Ascending aorta (tissue), 2 donors: ENCODE measurements around the gene R3HDM1. TPM values are rescaled to one million over a fixed set of nuclear protein-coding genes. Genes with fewer than 3 reads are reported as not detected.
A peak's percentile ranks its signal among the peaks of the same experiment; 100 is the strongest.

Experiments used
- DNase-seq, 2 donors: peaks; one replicate each; pipeline ENCODE4 v3.0.0-alpha.2; 2019; ENCODE audit warnings: low spot score in 2 of 2
- H3K27ac ChIP-seq, 2 donors: fragments of 200-600 bp; sonication (generic); one replicate each; pipeline ENCODE4 v1.5.1; 2016 to 2017; ENCODE audit warnings: mild to moderate bottlenecking in 1 of 2
- H3K27me3 ChIP-seq: fragments of 200-600 bp; sonication (generic); one replicate; pipeline ENCODE4 v1.5.1; 2017
- H3K36me3 ChIP-seq, 2 donors: fragments of 200-600 bp; sonication (generic); one replicate each; pipeline ENCODE4 v1.5.1; 2016
- H3K4me1 ChIP-seq, 2 donors: fragments of 200-600 bp; sonication (generic); one replicate each; pipeline ENCODE4 v1.5.1; 2016 to 2017; ENCODE audit warnings: mild to moderate bottlenecking in 1 of 2
- H3K4me3 ChIP-seq, 2 donors: fragments of 200-600 bp; sonication (generic); one replicate each; pipeline ENCODE4 v1.5.1; 2016 to 2017; ENCODE audit warnings: mild to moderate bottlenecking in 1 of 2
- H3K9me3 ChIP-seq, 2 donors: fragments of 200-600 bp; sonication (generic); one replicate each; pipeline ENCODE4 v1.5.1; 2016
- intact Hi-C: fragments of 100-400 bp; cut with DNase I; formaldehyde crosslinking; loops from one replicate; pipeline ENCODE4 v1.15.1; 2023
- total RNA-seq: library from RNA; depleted of rRNA; stranded (reverse); fragments of >200 nt; gene quantifications from one replicate; pipeline ENCODE4 v1.1.0, GENCODE V29; 2016
- TF ChIP-seq, protein P1 (sequence below), 3 experiments: fragments of 200-600 bp in 2 of 3; fragments of 450-650 bp in 1 of 3; sonication (generic) in 2 of 3; IDR thresholded peaks; one replicate each; pipeline ENCODE4 v1.5.1; 2016 to 2019; ENCODE audit warnings: antibody characterized with exemption in 3 of 3, mild to moderate bottlenecking in 1 of 3, moderate library complexity in 1 of 3

Gene R3HDM1
- total RNA-seq, 1 donor from 2014 or later, result 5.0 TPM

DNA sequence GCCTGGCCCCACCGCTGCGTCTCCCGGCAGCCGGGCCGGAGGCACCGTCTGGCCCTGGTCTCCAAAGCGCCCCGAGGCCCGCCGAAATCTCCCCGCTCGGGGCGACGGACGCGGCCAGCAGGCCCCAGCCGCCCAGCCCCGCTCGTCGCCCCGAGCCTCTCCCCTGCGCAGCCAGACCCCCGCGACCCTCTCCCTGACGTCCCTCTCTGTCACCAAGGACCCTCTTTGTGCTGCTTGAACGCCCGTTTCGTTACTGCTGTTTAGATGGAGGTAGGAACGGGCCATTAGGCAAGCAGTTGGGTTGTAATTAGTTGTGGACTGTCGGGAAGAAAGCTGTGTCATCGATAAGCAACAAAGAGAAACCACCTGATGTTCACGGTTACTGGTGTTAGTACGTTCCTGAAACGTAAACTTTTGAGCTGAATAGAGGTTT lies 211.1 kb downstream of the R3HDM1 start:
- H3K27me3 ChIP-seq, result no peaks in the 10 kb centered on the region
- H3K4me1 ChIP-seq, result peaks cover 0 to 17% of the 10 kb centered on the region in 2 donors
- H3K9me3 ChIP-seq, result no peaks in the 10 kb centered on the region
- TF ChIP-seq, protein P1, sequence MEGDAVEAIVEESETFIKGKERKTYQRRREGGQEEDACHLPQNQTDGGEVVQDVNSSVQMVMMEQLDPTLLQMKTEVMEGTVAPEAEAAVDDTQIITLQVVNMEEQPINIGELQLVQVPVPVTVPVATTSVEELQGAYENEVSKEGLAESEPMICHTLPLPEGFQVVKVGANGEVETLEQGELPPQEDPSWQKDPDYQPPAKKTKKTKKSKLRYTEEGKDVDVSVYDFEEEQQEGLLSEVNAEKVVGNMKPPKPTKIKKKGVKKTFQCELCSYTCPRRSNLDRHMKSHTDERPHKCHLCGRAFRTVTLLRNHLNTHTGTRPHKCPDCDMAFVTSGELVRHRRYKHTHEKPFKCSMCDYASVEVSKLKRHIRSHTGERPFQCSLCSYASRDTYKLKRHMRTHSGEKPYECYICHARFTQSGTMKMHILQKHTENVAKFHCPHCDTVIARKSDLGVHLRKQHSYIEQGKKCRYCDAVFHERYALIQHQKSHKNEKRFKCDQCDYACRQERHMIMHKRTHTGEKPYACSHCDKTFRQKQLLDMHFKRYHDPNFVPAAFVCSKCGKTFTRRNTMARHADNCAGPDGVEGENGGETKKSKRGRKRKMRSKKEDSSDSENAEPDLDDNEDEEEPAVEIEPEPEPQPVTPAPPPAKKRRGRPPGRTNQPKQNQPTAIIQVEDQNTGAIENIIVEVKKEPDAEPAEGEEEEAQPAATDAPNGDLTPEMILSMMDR (IDR thresholded peaks at IDR 0.05), result no peak
- peak in 1 of 2 donors; percentile 67 for DNase-seq
- H3K36me3 ChIP-seq, result peaks cover under 1% of the 10 kb centered on the region in 2 donors
- peak overlapping the region; percentile 81 to 92 for H3K4me3 ChIP-seq
- H3K27ac ChIP-seq, result peak overlapping the region; percentile 99
- intact Hi-C loops, result no loop called here

DNA sequence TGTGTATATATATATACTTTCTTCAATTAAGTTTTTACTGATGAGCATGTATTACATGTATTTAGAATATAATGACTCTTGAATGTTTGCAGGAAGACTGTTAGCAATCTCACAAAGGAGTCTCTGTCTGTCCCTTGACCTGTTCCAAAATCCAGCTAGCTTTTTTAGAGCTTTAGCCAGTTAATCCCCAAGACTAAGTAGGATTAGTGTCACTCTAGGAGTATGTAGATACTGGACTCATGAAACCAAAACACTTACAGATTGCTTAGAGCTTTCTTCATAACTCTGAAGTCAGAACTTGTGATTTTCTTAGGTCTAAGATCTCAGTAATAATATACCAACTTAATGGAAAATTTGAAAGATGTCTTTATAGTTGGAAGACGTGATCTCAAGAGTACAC lies 212.6 kb downstream of the R3HDM1 start:
- DNase-seq, result no peak
- no peak overlapping the region for H3K27ac ChIP-seq
- peaks cover 10 to 15% of the 10 kb centered on the region in 2 donors for H3K36me3 ChIP-seq
- no peaks in the 10 kb centered on the region for H3K27me3 ChIP-seq
- intact Hi-C loops, result no loop called here
- TF ChIP-seq, protein P1 (IDR thresholded peaks at IDR 0.05), result no peak
- H3K9me3 ChIP-seq, result no peaks in the 10 kb centered on the region
- H3K4me3 ChIP-seq, result peak overlapping the region in 1 of 2 donors; percentile 29
- H3K4me1 ChIP-seq, result peaks cover 0 to 17% of the 10 kb centered on the region in 2 donors

GRCh38 chr2:135744760-135745314 lies 213.6 kb downstream of the R3HDM1 start:
- no peaks in the 10 kb centered on the region for H3K9me3 ChIP-seq
- peaks cover 15 to 21% of the 10 kb centered on the region in 2 donors for H3K36me3 ChIP-seq
- no peak overlapping the region for H3K4me3 ChIP-seq
- H3K27ac ChIP-seq, result no peak overlapping the region
- H3K27me3 ChIP-seq, result no peaks in the 10 kb centered on the region
- no peak for DNase-seq
- intact Hi-C loops, result no loop called here
- TF ChIP-seq, protein P1 (IDR thresholded peaks at IDR 0.05), result no peak
- peaks cover 0 to 17% of the 10 kb centered on the region in 2 donors for H3K4me1 ChIP-seq

DNA sequence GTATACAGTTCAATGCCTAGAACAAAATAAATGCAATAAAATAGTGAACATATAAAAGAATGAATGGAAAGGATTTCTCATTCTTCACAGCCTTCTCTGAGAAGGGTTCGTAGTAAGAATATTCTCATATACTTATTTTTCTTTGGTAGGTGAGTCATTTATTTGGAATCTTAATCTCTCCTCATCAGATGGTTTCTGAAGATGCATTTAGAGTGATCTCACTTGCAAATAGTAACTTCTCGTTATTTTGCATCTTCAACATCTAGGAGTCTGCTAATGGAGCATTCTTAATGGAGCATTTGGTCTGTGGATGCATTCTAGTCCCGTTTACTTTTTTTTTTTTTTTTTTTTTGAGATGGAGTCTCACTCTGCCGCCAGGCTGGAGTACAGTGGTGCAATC lies 214.3 kb downstream of the R3HDM1 start:
- H3K36me3 ChIP-seq, result peaks cover 18 to 28% of the 10 kb centered on the region in 2 donors
- intact Hi-C loops, result no loop called here
- no peak overlapping the region for H3K4me3 ChIP-seq
- DNase-seq, result no peak
- no peaks in the 10 kb centered on the region for H3K9me3 ChIP-seq
- H3K4me1 ChIP-seq, result peaks cover 0 to 17% of the 10 kb centered on the region in 2 donors
- TF ChIP-seq, protein P1 (IDR thresholded peaks at IDR 0.05), result no peak
- no peaks in the 10 kb centered on the region for H3K27me3 ChIP-seq
- no peak overlapping the region for H3K27ac ChIP-seq

DNA sequence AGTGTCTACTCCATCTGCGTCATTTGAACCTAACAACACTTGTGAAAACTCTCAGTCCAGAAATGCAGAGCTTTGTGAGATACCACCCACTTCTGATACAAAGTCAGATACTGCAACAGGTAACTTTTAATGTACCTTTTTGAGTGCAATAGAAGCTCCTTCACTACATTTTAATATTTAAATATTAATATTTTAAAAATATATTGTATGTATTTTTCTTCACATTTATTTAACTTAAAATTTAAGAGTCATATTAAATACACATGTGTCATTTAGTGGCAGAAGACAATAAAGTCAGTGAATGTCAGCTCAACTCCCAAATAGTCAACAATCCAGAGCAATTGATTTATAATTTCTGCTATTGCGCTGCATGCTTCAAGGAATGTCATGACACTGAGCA lies 224.3 kb downstream of the R3HDM1 start:
- peaks cover 9 to 15% of the 10 kb centered on the region in 2 donors for H3K9me3 ChIP-seq
- no peaks in the 10 kb centered on the region for H3K27me3 ChIP-seq
- H3K27ac ChIP-seq, result no peak overlapping the region
- H3K4me1 ChIP-seq, result no peaks in the 10 kb centered on the region
- DNase-seq, result no peak
- TF ChIP-seq, protein P1 (IDR thresholded peaks at IDR 0.05), result no peak
- peaks cover 69 to 82% of the 10 kb centered on the region in 2 donors for H3K36me3 ChIP-seq
- intact Hi-C loops, result no loop called here
- H3K4me3 ChIP-seq, result no peak overlapping the region
